Neural cell (in vitro differentiated cells): ENCODE measurements around the gene CERT1. TPM values are rescaled to one million over a fixed set of nuclear protein-coding genes. Genes with fewer than 3 reads are reported as not detected.
A peak's percentile ranks its signal among the peaks of the same experiment; 100 is the strongest.

Source experiments
- H2AFZ ChIP-seq: fragments of 200-600, 300-800 bp; sonication (generic), shearing (Covaris generic); 2 replicates; pipeline ENCODE4 v1.6.0; 2014; ENCODE audit warnings: low read depth, mild to moderate bottlenecking, antibody characterized with exemption, low read length, moderate library complexity
- H3F3A ChIP-seq: fragments of 200-600 bp; shearing (Covaris generic); 2 replicates; pipeline ENCODE4 v1.6.1; 2016; ENCODE audit warnings: mild to moderate bottlenecking, moderate library complexity, mixed read lengths, antibody characterized with exemption, low read length; ENCODE audit not compliant: insufficient read depth, poor library complexity, severe bottlenecking
- H3K27ac ChIP-seq: fragments of 200-600, 300-800 bp; sonication (generic), shearing (Covaris generic); 2 replicates; pipeline ENCODE4 v1.5.1; 2014; ENCODE audit warnings: mild to moderate bottlenecking, low read length, moderate library complexity
- H3K27me3 ChIP-seq: fragments of 300-800, 200-600 bp; sonication (generic), shearing (Covaris generic); 2 replicates; pipeline ENCODE4 v1.6.0; 2014; ENCODE audit warnings: mild to moderate bottlenecking, low read depth, low read length, moderate library complexity; ENCODE audit not compliant: insufficient read depth
- H3K36me3 ChIP-seq: fragments of 300-800, 200-600 bp; sonication (generic), shearing (Covaris generic); 2 replicates; pipeline ENCODE4 v1.5.1; 2014; ENCODE audit warnings: mild to moderate bottlenecking, antibody characterized with exemption, low read length, moderate library complexity; ENCODE audit not compliant: insufficient read depth
- H3K4me2 ChIP-seq: fragments of 300-800, 200-600 bp; sonication (generic), shearing (Covaris generic); 2 replicates; pipeline ENCODE4 v1.6.0; 2014; ENCODE audit warnings: mild to moderate bottlenecking, low read length
- H3K4me3 ChIP-seq: fragments of 300-800, 200-600 bp; sonication (generic), shearing (Covaris generic); 2 replicates; pipeline ENCODE4 v1.5.1; 2014; ENCODE audit warnings: mild to moderate bottlenecking, low read length, moderate library complexity
- H3K79me2 ChIP-seq: fragments of 200-600 bp; shearing (Covaris generic); replicated peaks from 2 replicates; pipeline ENCODE4 v1.6.0; 2014; ENCODE audit warnings: mild to moderate bottlenecking, low read length, moderate library complexity; ENCODE audit not compliant: insufficient read depth
- H3K9ac ChIP-seq: fragments of 300-800, 200-600 bp; sonication (generic), shearing (Covaris generic); 2 replicates; pipeline ENCODE4 v1.6.1; 2016; ENCODE audit warnings: mild to moderate bottlenecking, low read length, mixed read lengths
- H3K9me2 ChIP-seq: fragments of 200-600 bp; shearing (Covaris generic); 2 replicates; pipeline ENCODE4 v1.6.1; 2016; ENCODE audit warnings: mild to moderate bottlenecking, low read length, mixed read lengths; ENCODE audit not compliant: insufficient read depth
- H3K9me3 ChIP-seq: fragments of 200-600, 300-800 bp; sonication (generic), shearing (Covaris generic); 2 replicates; pipeline ENCODE4 v1.6.1; 2016; ENCODE audit warnings: mild to moderate bottlenecking, mixed run types, low read length, moderate library complexity, mixed read lengths
- H4K20me1 ChIP-seq: fragments of 200-600 bp; shearing (Covaris generic); 2 replicates; pipeline ENCODE4 v1.6.1; 2016; ENCODE audit warnings: mild to moderate bottlenecking, mixed run types; ENCODE audit not compliant: insufficient read depth
- CTCF ChIP-seq: fragments of 450-650 bp; IDR thresholded peaks from 2 replicates; pipeline ENCODE4 v1.5.1; 2014; ENCODE audit warnings: antibody characterized with exemption, mild to moderate bottlenecking, moderate library complexity; ENCODE audit not compliant: poor library complexity, severe bottlenecking
- EP300 ChIP-seq: fragments of 450-650 bp; conservative IDR thresholded peaks from 2 replicates; pipeline ENCODE4 v1.6.1; 2014; ENCODE audit warnings: antibody characterized with exemption, mild to moderate bottlenecking, moderate library complexity; ENCODE audit not compliant: poor library complexity, severe bottlenecking
- EZH2 ChIP-seq: fragments of 200-600, 300-800 bp; shearing (Covaris generic), sonication (generic); IDR thresholded peaks from 2 replicates; pipeline ENCODE4 v1.6.1; 2014; ENCODE audit warnings: antibody characterized with exemption, low read length, borderline replicate concordance, mild to moderate bottlenecking; ENCODE audit not compliant: insufficient read depth, poor library complexity, severe bottlenecking
- MXI1 ChIP-seq: fragments of 450-650 bp; conservative IDR thresholded peaks from 2 replicates; pipeline ENCODE4 v1.6.1; 2014; ENCODE audit warnings: antibody characterized with exemption, mild to moderate bottlenecking; ENCODE audit not compliant: poor library complexity, severe bottlenecking
- POLR2AphosphoS5 ChIP-seq: IDR thresholded peaks from 2 replicates; pipeline ENCODE4 v1.6.1; 2012
- RAD21 ChIP-seq: fragments of 450-650 bp; conservative IDR thresholded peaks from 2 replicates; pipeline ENCODE4 v1.6.1; 2014; ENCODE audit warnings: antibody characterized with exemption, mild to moderate bottlenecking, moderate library complexity
- REST ChIP-seq: IDR thresholded peaks from 2 replicates; pipeline ENCODE4 v1.6.1; 2012; ENCODE audit warnings: borderline replicate concordance
- SMC3 ChIP-seq: fragments of 450-650 bp; conservative IDR thresholded peaks from 2 replicates; pipeline ENCODE4 v1.6.1; 2014; ENCODE audit warnings: antibody characterized with exemption, mild to moderate bottlenecking, moderate library complexity; ENCODE audit not compliant: poor library complexity
- TAF1 ChIP-seq: IDR thresholded peaks from 2 replicates; pipeline ENCODE4 v1.6.1; 2012; ENCODE audit warnings: low read depth
- polyA plus RNA-seq: library from polyadenylated mRNA; depleted of rRNA; stranded (reverse); fragments of >200 nt; gene quantifications from 2 replicates; pipeline ENCODE4 v1.2.3, GENCODE V29; 2014

CERT1 gene
- polyA plus RNA-seq, 1 donor from 2014 or later, result 24.3 TPM

- Histone ChIP-seq H3F3A (no peaks in the 10 kb centered on the region), H3K36me3 (peaks cover 29% of the 10 kb centered on the region), H3K9me2 (no peaks in the 10 kb centered on the region), H3K27ac (no peak overlapping the region), H3K4me2 (no peak overlapping the region), H3K27me3 (no peaks in the 10 kb centered on the region), H3K9ac (no peak overlapping the region), H2AFZ (no peak overlapping the region), H4K20me1 (peaks cover 5% of the 10 kb centered on the region), H3K79me2 (peaks cover 81% of the 10 kb centered on the region), H3K9me3 (no peaks in the 10 kb centered on the region), H3K4me3 (no peak overlapping the region)
- TF ChIP-seq TAF1 (no peak), REST (no peak), MXI1 (no peak), POLR2AphosphoS5 (no peak), SMC3 (no peak), EP300 (no peak), RAD21 (no peak), EZH2 (no peak), CTCF (no peak)
Measured at GRCh38 chr5:75348241-75348640, 163.2 kb downstream of the CERT1 start.

- peak overlapping the region; percentile 13 for H3K4me2 ChIP-seq
- H3K9ac ChIP-seq, result no peak overlapping the region
- H3K27me3 ChIP-seq, result no peaks in the 10 kb centered on the region
- H3K4me3 ChIP-seq, result peak overlapping the region; percentile 97
- H3K27ac ChIP-seq, result no peak overlapping the region
- peaks cover 99% of the 10 kb centered on the region for H3K79me2 ChIP-seq
- TF ChIP-seq EP300, result no peak
- no peak for TF ChIP-seq POLR2AphosphoS5
- TF ChIP-seq EZH2, result no peak
- no peak for TF ChIP-seq SMC3
- no peak for TF ChIP-seq MXI1
- no peaks in the 10 kb centered on the region for H3K9me3 ChIP-seq
- no peaks in the 10 kb centered on the region for H3F3A ChIP-seq
- no peak overlapping the region for H2AFZ ChIP-seq
- peaks cover 25% of the 10 kb centered on the region for H4K20me1 ChIP-seq
- peaks cover 9% of the 10 kb centered on the region for H3K36me3 ChIP-seq
- no peaks in the 10 kb centered on the region for H3K9me2 ChIP-seq
Measured at GRCh38 chr5:75342836-75343235, 168.6 kb downstream of the CERT1 start.

GRCh38 chr5:75341934-75342333 is 169.5 kb downstream of the CERT1 start:
- H2AFZ ChIP-seq, result no peak overlapping the region
- no peaks in the 10 kb centered on the region for H3F3A ChIP-seq
- no peaks in the 10 kb centered on the region for H3K27me3 ChIP-seq
- H3K9ac ChIP-seq, result no peak overlapping the region
- H3K4me3 ChIP-seq, result peak overlapping the region; percentile 97
- no peaks in the 10 kb centered on the region for H3K9me2 ChIP-seq
- H3K79me2 ChIP-seq, result peaks cover 95% of the 10 kb centered on the region
- H3K9me3 ChIP-seq, result no peaks in the 10 kb centered on the region
- H3K4me2 ChIP-seq, result peak overlapping the region; percentile 13
- no peak overlapping the region for H3K27ac ChIP-seq
- peaks cover 4% of the 10 kb centered on the region for H3K36me3 ChIP-seq
- TF ChIP-seq CTCF (no peak), RAD21 (no peak)
- H4K20me1 ChIP-seq, result peaks cover 25% of the 10 kb centered on the region
